GM18511 (cell line): ENCODE results near the gene XXYLT1.
"Not testable (repeated sequence)": the region's sequence is repeated elsewhere in the genome, so short reads cannot be mapped to it uniquely, and the experiment has no call there.

Source experiments
- ATAC-seq: cut with Tn5 transposase; IDR thresholded peaks from one replicate; pipeline ENCODE4 v1.9.1; 2021; ENCODE audit warnings: mild to moderate bottlenecking, moderate library complexity; ENCODE audit not compliant: unreplicated experiment

Gene XXYLT1

DNA sequence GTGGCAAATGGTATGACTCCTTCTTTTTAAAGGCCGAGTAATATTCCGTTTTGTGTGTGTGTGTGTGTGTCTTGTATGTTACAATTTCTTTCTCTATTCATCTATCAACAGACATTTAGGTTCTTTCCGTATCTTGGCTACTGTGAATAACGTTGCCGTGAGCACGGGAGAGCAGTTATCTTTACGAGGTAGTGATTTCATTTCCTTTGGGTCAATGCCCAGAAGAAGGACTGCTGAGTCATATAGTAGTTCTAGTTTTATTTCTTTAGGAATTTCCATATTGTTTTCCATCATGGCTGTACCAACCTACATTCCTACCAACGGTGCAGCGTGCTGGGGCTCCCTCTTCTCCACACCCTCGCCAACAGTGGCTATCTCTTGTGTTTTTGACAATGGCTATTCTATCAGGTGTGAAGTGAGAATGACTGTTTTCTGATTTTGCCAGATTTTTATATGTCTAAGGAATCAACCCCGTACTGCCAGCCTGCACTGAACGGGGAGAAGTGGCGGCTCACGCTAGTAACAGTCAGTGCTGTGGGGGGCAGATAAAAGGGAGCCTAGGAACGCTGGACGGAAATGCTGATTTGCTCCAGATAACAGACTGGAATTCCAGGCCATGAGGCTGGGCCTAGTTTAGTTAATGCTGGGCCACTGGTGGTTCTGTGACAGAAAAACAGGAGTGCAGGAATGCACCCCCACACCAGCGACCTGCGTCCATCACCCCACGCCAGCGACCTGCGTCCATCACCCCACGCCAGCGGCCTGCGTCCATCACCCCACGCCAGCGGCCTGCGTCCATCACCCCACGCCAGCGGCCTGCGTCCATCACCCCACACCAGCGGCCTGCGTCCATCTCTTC, 168.1 kb downstream of the XXYLT1 start:
- ATAC-seq = no peak

DNA sequence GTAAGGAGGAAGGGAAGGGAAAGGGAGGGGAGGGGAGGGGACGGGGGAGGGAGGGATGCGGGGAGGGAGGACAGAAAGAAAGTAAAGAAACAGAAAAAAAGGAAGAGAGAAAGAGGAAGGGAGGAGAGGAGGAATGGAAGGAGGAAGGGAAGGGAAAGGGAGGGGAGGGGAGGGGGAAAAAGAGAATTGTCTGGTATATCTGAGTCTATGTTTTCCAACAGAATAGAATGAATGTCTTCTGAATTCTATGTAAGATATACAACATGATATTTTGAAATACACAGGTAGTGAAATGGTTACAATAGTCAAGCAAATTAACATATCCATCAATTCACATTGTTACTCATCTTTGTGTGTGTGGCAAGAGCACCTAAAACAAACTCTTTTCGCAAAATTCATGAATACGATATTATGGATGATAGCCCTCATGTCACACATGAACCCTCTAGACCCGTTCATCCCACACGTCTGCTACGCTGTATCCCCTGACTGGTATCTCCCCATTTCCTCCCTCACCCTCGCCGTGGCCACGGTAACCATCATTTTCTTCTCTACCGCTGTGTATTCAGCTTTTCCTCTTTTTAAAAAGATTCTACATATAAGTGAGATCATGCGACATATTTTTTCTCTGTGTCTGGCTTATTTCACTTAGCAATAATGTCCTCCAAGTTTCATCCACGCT, 168.9 kb downstream of the XXYLT1 start:
- no peak for ATAC-seq

DNA sequence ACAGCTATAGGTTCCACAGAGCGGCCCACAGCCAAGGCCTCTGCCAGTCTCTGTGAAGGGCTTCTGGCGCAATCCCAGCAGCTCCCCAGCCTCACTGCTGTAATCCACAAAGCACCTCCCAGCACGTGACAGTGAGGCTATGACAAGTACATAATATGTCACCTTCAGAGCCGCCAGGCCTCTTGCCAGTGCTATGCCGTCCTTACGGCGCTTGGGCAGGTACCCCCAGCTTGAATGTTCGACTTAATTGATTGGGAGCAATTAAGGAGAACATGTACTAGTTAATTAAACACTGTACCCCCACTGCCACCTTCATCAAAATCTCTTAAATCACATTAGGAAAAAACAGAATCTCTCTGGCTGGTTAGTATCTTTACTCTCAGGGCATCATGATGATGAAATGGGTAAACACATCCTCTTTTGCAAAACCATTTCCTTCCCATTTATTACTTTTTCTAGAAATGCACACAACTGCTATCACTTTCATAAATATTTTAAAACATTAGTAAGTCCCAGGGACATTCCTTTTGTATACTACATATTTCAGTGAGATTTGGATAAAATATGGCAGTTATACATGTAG, 169.9 kb downstream of the XXYLT1 start:
- no peak for ATAC-seq

DNA sequence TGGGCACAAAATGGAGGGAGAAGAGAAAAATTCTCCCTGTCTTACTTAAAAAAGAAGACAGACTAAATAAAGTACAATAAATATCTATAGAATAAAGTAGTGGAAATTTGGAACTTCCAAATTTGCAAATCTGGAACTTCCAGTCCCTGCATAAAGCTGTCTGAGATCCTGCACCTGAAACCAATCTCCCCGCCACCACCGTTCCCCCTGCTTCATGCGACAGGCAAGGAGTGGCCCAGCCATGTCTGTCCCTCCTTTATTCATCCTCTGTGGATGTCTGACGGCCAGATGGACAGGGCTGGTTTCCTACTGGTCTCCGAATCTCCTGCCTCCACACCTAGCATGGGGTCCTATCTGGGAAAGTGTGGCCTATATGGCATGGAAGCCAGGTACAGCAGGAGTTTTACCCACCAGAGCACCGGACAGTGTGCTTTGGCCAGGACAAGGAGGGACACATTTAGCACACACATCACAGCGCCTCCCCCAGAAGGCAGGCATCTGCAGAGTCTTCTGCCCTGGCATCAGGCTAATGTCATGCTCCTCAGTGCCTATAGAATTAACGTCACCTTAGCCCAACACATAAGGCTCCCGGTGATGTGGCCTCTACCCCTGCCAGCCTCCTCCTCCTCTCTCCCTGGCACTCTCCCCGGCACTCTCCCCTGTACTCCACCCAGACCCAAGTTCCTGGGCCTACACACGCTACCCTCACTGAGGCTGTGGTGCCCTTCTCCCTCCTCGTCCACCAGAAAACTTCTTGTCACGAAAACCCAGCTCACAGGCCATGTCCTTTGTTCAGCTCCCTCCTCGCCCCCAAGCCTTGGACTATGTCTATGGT, 170.8 kb downstream of the XXYLT1 start:
- ATAC-seq = no peak

DNA sequence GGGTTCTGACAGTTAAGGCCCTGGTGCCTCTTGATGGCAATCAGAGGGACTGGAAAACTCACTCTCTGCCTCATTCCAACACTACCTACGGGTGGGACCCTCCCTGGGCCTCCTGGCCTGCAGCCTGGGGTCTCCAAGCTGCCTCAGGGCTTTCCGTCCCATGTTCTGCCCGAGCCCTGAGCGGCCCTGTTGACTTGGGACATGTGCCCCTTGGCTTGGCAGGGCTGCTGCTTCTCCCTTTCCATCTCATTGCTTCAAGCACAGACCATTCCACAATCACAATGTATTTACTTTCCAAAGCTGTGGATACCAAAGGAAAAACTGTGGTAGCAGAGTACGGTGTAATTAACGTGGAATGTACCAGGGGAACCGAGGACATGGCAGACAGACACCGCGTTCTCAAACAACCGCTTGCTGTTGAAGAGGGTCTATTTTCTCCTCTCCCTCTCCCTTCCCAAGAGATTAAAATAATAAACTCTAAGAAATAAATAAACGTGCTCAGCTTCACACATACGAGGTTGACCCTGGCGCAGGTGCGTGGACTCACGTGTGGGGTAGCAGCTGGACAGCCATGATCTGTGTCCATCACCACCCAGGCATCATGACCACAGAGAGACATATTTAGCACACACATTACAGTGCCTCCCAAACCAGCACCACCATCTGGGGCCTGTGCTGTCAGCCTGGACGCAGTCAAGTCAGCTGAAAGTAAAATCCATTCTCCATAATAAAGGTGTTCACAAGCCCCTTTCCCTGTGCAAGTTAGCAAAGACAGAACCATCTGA, 172.0 kb downstream of the XXYLT1 start:
- no peak for ATAC-seq

DNA sequence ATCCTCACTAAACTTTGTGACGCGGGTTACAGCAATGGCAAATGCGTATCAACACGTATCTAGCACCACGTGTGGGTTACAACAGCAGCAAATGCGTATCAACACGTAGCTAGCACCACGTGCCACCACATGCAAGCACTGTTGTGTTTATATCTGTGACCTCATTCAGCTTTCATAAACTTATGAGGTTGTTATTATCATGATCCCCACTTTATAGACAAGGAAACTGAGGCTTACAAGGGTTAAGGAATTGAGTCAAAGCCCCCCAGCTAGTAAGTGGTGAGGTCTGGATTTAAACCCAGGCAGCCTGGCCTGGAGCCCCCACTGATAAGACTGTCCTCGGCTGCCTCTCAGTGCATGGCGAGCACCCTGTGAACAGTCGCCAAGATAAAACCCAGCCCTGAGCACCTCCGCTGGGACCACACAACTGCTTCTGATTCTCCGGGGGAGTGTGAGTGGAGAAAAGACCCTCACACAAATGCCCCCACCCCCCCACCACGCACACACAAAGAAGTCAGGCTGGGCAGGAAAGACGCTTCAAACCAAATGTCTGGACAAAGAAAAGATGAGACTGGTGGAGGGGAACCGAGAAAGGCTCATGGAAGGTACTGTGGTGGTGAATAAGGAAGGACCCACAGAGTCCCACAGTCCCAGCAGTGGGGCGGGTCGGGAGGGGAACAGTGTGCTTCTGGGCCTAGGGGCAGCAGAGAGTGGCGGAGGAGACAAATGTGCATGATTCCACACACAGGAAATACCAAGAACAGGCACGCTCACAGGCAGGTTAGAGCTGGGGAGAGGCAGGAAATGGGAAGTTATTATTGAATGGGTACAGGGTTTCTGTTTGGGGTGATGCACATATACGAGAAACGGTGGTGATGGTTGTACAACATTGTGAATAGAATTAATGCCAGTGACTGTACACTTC, 173.4 kb downstream of the XXYLT1 start:
- ATAC-seq = no peak

DNA sequence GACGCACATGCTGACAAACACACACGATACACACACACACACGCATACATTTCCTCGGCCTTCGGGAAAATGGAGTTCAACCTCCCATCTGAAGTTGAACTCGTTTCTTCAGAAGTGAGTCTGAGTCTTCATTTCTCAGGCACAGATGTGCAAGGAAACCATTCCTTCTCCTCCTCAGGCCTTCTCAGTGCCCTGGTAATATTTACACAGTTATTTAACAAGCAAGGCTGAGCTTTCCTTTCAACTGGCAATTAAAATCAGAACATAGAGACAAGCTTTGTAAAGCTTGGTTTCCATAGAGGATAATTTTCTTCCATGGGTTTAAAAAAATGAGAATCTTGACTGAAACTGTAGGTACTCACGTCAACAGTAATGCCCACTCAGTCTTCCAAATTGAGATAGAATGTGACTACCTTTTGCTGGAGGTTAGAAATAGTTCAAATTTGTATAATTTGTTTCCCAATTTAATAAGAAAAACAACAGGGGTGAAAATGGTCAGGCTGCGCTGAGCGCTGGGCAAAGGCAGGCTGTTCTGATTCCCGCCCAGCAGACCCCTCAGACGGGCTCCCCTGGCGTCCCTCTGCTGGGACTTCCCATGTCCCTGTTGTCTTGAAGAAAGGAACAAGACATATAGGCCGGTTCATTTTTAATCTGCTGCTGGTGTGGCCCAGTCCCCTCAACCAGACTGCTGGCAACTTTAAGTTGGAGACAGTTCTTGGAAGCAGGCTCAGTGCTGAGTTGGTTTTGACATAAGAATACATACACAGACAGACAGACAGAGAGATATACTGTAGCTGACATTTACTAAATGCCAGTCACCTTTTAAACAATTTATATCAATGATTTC, 174.3 kb downstream of the XXYLT1 start:
- ATAC-seq = no peak

DNA sequence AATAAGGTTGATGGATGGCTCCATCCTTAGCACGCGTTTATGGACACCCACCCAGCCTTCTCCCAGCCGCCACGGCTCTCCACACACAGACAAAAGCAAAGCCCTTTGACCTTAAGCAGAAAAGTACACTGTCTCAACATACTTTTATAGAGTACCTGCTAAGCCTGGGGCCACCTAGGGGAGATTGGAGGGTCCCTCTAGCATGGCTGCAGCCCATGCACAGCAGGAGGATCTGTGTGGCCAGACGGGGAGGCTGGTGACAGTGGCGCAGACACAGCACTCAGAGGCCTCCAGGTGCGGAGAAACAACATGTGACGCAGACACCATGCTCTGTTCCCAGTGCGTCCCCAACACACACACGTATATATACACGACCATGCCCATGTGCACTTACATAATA, 174.9 kb downstream of the XXYLT1 start:
- ATAC-seq = no peak

DNA sequence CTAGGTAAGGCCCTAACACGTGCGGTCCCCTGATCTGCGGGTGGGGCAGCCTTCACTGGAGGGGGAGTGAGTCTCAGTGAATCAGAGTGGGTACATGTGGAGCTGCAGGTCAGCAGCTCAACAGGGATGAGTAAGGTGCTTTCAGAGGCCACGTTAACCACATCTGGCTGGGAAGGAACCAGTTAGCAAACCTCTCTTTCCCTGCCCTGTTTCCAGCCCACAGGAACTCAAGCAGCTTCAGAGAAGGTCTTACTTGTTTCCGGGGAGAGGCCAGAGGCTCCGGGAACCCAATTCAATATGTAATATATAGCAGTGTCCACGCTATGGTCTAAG, 175.3 kb downstream of the XXYLT1 start:
- no peak for ATAC-seq

DNA sequence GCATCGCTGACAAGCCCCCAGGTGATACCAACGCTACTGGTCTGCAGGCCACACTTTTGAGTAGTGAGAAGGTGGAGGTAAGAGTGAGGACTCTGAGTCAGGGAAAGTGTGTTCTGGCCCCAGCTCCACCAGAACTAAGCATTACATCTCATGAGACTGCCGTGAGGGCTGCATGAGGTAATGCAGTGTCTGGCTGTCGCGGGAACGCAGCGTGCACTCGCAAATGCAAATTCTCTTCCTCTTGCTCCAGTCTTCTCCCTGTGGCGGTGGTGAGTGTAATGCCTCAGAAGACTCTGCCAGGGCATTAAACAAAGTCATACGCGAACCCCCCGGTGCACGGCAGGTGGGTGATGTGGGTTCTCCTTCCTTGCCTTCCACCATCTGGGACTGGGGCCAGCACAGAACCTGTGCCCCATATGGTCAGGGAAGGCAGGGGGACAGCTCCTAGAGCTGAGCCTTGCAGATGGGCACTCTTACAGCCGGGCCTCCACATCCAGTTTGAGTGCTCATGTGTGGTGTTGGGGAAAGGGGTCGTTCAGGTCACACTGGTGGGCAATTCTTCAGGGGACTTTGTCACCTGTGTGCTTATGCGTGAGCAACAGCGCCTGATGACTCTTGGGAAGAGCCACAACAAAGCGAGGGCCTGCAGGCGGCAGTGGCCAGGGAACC, 175.8 kb downstream of the XXYLT1 start:
- peak; percentile 73 for ATAC-seq

DNA sequence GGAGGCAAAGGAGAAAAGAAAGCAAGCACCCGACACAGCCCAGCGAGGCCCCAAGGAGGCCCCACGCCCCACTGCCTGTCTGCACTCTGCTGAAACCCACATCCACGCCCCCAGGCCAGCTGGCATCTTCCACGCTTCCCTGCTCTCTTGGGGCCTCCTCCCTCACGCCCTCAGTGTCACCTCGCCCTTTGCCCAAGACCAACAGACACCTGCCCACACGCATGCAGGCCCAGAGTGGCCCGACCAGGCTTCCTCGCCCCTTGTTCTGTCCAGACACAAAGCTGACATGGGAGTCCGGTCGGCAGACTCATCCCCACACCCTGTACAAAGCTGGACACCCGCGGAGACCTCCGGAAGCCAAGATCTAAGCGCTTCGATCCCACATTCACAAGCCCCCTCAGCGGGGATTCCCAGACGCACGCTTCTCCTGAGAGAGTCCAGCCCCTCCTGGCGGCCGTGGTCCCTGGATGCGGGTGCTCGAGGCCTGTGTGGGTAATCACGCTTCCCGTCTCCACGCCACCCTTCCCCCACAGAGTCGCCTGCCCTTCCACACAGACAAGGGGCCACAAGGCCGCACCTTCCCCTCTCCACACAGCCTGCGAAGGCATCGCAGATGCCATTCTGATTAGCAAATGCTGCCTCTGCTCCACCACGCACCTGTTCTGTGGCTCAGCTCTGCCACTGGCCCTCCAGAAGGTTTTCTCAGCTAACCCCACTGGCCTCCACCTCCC, 176.6 kb downstream of the XXYLT1 start:
- peak; percentile 64 for ATAC-seq

DNA sequence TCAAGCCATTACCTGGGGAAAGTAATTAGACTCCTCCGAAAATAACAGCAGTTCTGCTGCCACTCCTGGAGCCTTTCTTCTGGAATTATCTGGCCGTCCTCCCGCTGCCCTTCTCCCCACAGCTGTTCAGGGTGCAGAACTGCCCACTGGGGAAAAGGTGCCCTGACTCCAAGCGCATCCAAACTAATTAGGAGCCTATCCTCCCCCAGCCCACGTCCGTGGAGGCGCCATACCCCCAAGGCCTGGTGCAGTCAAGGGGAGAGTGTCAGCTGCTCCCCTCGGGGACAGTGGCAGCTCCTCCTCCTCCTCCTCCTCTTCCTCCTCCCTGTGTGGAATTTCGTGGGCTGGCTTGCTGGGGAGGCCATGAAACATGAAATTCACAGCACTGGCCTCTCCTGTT, 177.2 kb downstream of the XXYLT1 start:
- ATAC-seq = peak; percentile 14

DNA sequence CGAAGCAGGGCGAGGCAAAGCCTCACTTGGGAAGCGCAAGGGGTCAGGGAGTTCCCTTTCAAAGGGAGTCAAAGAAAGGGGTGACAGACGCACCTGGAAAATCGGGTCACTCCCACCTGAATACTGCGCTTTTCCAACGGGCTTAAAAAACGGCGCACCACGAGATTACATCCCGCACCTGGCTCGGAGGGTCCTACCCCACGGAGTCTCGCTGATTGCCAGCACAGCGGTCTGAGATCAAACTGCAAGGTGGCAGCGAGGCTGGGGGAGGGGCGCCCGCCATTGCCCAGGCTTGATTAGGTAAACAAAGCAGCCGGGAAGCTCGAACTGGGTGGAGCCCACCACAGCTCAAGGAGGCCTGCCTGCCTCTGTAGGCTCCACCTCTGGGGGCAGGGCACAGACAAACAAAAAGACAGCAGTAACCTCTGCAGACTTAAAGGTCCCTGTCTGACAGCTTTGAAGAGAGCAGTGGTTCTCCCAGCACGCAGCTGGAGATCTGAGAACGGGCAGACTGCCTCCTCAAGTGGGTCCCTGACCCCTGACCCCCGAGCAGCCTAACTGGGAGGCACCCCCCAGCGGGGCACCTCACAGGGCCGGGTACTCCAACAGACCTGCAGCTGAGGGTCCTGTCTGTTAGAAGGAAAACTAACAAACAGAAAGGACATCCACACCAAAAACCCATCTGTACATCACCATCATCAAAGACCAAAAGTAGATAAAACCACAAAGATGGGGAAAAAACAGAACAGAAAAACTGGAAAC, 182.9 kb downstream of the XXYLT1 start:
- not testable (repeated sequence) for ATAC-seq

DNA sequence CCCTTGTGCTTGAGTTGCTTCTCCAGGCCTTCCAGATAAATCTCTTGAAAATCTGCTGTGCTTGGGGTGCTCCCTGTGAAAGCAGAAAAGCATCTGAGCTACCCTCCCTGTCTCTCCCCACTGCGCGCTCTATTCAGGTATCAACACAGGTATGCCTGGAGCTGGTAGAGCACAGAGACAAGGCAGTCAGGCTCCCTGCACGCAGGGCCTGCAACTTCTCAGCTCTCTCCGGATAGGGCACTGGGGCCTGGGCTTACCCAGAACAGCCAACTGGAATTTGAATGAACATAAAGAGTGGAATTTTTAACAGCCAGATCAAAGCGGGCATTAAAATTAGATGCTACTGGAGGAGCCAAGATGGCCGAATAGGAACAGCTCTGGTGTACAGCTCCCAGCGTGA, 183.6 kb downstream of the XXYLT1 start:
- no peak for ATAC-seq

DNA sequence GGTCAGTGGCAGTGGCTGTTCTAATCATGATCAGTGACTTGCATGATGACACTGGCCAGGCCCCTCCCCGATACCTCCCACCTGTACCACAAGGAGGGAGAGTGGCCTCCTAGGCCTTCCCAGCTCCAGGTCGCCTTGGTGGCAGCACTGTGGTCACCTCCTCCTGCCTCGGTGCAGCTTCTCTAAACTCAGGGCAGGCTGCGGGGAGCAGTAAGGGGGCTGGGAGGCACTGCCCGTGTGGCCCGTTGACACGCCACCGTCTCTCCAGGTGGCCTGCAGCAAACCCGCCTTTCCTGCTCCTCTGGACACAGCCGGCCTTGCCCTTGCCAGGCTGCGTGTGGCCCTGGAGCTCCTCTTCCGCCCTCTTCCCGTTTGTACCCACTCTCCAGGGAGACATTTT, 184.1 kb downstream of the XXYLT1 start:
- ATAC-seq = no peak

DNA sequence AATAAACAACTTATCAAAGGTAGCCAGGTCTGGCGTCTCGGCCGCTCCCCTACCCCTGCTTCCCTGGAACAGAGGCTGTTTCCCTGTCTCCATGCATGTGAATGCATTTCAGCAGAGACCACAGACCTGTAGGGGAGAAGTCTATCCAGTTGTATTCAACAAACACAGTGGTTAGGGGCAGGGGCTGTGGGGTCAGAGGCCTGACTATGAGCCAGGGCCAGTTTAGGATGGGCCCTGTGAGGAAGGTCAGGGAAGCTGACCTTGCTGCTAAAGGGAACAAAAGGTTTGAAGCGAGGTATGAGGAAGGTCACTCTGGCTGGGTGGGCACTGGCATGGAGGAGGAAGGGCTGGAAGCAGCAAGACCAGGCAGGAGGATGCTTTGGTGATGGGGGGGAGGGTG, 184.6 kb downstream of the XXYLT1 start:
- no peak for ATAC-seq
